ENCODE results near the gene ZBTB20.

ZBTB20 gene

DNA sequence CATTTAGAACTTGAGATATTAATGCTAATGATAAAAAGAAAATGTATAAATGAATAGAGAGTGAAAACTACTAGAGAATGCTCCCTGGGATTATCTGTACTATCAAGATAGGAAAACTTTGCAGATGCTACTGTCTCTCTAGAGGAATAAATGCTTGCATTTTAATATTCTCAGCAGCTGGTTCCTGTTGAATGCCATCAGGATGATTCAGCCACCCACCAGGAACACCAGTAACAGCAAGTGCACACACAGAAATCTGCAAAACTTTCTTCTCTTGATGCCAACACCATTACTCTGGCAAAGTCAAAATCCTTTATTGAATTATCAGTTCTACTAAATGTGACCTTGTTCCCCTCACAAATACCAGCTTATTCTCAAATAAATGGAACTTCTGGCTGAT is 704.8 kb downstream of the ZBTB20 start:
- no peak overlapping the region for H3K4me3 ChIP-seq (ENCODE audit: low read length)
- DNase-seq (ENCODE audit: low read depth), result no peak
- TF ChIP-seq, protein P1, sequence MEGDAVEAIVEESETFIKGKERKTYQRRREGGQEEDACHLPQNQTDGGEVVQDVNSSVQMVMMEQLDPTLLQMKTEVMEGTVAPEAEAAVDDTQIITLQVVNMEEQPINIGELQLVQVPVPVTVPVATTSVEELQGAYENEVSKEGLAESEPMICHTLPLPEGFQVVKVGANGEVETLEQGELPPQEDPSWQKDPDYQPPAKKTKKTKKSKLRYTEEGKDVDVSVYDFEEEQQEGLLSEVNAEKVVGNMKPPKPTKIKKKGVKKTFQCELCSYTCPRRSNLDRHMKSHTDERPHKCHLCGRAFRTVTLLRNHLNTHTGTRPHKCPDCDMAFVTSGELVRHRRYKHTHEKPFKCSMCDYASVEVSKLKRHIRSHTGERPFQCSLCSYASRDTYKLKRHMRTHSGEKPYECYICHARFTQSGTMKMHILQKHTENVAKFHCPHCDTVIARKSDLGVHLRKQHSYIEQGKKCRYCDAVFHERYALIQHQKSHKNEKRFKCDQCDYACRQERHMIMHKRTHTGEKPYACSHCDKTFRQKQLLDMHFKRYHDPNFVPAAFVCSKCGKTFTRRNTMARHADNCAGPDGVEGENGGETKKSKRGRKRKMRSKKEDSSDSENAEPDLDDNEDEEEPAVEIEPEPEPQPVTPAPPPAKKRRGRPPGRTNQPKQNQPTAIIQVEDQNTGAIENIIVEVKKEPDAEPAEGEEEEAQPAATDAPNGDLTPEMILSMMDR (conservative IDR thresholded peaks at IDR 0.05; ENCODE audit: low read depth, low read length), result no peak

DNA sequence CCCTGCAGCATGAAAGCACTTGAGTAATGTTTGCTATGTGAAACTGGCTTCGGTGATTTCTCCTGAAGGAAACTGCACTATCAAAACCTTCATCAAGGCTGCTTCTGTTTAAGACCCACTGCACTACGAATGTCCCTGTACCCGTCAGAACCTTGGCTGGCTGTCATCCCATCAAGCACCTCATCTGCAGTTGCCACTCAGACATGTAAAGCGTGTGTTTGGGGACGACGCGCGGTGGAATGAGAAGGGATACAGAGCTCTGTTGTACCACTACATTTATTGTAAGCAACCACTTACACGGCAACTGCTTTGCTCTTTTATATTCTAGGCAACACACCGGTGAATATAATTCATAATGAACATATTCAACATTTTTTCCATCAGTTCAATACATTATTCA is 705.7 kb downstream of the ZBTB20 start:
- no peak for DNase-seq (ENCODE audit: low read depth)

DNA sequence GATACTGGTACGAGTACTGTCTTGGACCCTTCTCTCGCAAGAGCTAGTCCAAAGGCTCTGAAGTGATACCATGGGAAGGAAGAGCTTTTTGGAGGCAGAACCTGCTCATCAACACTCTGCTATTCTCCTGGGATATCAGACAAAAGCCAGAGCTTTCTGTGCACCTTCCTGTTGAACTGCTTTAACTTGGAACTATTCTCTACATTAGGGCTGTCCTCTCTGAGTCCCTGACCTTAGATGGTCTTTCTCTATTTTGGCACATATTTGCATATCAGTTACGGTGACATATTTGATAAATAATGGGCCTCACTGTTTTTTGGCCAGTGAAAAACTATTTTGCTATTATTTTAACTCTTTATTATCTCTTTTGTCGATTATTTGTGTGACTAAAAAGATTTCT is 706.4 kb downstream of the ZBTB20 start:
- no peak for DNase-seq (ENCODE audit: low read depth)
- TF ChIP-seq, protein P1 (conservative IDR thresholded peaks at IDR 0.05; ENCODE audit: low read depth, low read length), result no peak
- H3K4me3 ChIP-seq (ENCODE audit: low read length), result no peak overlapping the region

More for the DNA sequence above, 705.7 kb downstream of the ZBTB20 start:
- TF ChIP-seq, protein P1 (conservative IDR thresholded peaks at IDR 0.05; ENCODE audit: low read depth, low read length), result no peak
- no peak overlapping the region for H3K4me3 ChIP-seq (ENCODE audit: low read length)

DNA sequence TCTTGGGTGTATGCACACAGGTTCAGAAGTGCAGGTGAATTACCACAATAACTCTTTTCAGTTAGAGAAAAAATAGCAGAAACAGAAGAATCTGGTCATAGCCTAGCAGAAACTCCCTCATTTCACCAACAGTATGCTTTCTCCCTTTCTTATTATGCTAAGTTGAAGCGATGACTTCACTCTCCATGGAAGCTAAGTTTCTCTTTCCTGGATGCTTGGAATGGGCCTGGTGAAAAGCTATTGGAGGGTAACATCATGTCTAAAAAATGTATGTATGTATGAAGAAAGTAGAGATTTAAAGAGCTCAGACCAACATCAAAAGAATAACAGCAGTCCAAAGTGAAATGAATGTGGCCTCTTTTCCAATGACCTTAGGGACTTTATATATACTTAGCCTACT is 707.8 kb downstream of the ZBTB20 start:
- TF ChIP-seq, protein P1 (conservative IDR thresholded peaks at IDR 0.05; ENCODE audit: low read depth, low read length), result no peak
- no peak overlapping the region for H3K4me3 ChIP-seq (ENCODE audit: low read length)

DNA sequence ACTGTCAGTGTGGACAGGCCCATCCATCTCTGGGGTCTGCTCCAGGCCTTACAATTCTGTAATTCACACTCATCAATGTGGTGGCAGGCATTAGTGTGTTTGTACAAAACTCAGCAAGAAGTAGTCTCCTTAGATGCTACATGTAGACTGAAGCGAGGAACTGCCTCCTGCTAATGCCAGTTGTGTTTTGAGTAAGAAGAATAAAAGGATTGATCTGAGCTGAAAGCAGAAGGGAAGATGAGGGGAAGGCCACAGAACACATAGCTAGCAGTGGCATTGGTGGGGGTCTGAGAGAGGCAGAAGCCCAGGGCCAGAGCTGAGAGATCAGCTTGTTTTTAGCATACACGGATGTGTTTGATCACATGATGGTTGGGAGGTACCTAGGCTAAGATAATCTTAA is 709.2 kb downstream of the ZBTB20 start:
- no peak overlapping the region for H3K4me3 ChIP-seq (ENCODE audit: low read length)
- TF ChIP-seq, protein P1 (conservative IDR thresholded peaks at IDR 0.05; ENCODE audit: low read depth, low read length), result no peak
- no peak for DNase-seq (ENCODE audit: low read depth)

More for the DNA sequence above, 707.8 kb downstream of the ZBTB20 start:
- no peak for DNase-seq (ENCODE audit: low read depth)

DNA sequence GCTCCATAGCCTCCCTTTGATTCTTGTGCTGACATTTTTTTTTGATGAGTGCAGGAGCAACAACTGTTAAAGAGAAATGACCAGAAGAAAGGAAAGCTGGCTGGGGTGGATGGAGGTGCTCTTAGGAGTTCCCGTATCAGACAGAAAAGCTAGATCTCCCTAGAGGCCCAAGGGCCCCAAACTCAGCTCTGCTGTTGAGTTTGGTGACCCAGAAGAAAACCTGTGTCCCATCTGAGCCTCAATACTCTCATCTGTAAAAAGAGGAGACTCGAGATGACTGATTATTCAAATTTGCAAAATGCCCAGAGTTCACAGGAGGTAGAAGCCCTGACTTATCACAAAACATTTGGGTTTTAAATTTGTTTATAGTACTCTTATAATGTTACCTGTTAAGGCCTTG is 710.9 kb downstream of the ZBTB20 start:
- H3K4me3 ChIP-seq (ENCODE audit: low read length), result no peak overlapping the region
- DNase-seq (ENCODE audit: low read depth), result no peak
- TF ChIP-seq, protein P1 (conservative IDR thresholded peaks at IDR 0.05; ENCODE audit: low read depth, low read length), result no peak

DNA sequence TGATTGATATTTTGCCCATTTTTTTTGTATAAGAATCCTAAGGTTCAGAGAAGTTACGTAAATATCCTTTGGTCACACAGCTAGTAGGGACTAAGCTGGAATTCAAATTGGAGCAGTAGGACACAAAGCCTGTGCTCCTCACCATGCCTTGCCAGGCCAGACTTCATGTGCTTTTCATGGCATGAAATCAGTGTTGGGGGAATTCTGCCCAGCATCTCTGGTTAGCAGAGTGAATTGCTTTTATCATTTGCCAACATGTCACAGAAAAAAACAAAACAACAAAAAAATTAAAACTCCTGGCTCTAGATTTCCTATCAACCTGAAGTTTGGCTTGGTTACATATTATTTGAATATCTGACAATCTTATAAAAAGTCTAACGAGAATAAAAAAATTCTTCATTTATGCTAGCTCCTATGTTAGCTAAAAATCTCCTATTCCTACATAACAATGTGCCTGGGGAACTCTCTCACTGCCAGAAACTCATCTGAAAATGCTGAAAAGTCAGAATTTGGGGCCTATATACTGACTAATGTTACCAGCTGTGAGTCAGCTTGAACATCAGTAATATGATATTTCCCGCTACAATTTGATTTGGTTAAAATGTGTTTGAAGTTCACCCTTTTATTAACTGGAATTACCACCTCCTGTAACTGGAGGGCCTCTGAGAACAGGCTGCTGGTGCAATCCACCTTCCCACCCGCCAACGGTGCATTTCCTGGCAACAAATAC is 711.5 kb downstream of the ZBTB20 start:
- no peak for DNase-seq (ENCODE audit: low read depth)
- TF ChIP-seq, protein P1 (conservative IDR thresholded peaks at IDR 0.05; ENCODE audit: low read depth, low read length), result no peak
- H3K4me3 ChIP-seq (ENCODE audit: low read length), result no peak overlapping the region
